ENCODE data around the gene ZCCHC13.

GRCh38 chrX:74321191-74321590 is 17.2 kb downstream of the ZCCHC13 start:
- no peak for TF ChIP-seq POLR2A (IDR thresholded peaks at IDR 0.05)
- TF ChIP-seq, protein P1, sequence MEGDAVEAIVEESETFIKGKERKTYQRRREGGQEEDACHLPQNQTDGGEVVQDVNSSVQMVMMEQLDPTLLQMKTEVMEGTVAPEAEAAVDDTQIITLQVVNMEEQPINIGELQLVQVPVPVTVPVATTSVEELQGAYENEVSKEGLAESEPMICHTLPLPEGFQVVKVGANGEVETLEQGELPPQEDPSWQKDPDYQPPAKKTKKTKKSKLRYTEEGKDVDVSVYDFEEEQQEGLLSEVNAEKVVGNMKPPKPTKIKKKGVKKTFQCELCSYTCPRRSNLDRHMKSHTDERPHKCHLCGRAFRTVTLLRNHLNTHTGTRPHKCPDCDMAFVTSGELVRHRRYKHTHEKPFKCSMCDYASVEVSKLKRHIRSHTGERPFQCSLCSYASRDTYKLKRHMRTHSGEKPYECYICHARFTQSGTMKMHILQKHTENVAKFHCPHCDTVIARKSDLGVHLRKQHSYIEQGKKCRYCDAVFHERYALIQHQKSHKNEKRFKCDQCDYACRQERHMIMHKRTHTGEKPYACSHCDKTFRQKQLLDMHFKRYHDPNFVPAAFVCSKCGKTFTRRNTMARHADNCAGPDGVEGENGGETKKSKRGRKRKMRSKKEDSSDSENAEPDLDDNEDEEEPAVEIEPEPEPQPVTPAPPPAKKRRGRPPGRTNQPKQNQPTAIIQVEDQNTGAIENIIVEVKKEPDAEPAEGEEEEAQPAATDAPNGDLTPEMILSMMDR (IDR thresholded peaks at IDR 0.05): no peak

All from adrenal gland (tissue), 5 donors.